Lung microvascular endothelial cell (primary cell): ENCODE results near the gene MYO18B. TPM values are rescaled to one million over a fixed set of nuclear protein-coding genes. Genes with fewer than 3 reads are reported as not detected.
A peak's percentile ranks its signal among the peaks of the same experiment; 100 is the strongest.

Experiments used
- DNase-seq, 2 donors: peaks; one replicate each; pipeline versions ENCODE4 v3.0.0 to v3.0.0-alpha.2; 2010; ENCODE audit warnings: low read depth in 2 of 2
- total RNA-seq: library from RNA; depleted of rRNA; stranded (reverse); fragments of >200 nt; gene quantifications from 2 replicates; pipeline ENCODE4 v1.2.1, GENCODE V29; 2014

The MYO18B gene
- total RNA-seq, 1 donor from 2014 or later: not detected

DNA sequence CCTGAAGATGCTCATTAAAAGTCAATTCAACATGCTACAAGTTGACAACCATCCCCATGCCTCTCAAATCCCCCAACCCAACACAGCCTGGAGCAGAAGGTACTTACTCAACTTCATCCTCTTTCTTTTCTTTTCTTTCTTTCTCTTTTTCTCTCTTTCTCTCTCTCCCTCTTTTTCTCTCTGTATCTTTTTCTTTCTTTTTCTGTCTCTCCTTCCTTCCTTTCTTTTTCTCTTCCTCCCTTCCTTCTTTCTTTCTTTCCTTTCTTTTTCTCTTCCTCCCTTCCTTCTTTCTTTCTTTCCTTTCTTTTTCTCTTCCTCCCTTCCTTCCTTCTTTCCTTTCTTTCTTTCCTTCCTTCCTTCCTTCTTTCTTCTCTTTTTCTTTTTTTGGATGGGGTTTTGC, 291.6 kb downstream of the MYO18B start:
- no peak for DNase-seq

GRCh38 chr22:26035523-26035922, 293.5 kb downstream of the MYO18B start:
- DNase-seq: no peak

DNA sequence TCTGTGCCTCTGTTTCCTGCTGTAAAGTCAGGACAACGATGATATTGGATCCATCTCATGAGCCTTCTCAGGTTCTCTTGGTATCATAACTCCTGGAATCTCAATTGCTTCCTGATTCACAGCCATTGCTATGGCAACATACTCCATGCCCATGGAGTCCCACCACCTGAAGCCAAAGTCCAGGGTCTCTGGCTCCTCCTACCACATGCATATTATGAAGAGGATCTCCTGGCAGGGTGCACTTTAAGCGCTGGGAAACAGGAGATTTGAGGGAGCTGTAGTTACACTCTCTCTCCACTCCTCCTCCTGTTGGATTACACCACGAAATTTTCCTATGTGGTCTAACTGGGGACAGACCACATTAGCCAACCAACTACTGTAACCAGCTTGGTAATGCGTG, 296.4 kb downstream of the MYO18B start:
- DNase-seq: no peak

DNA sequence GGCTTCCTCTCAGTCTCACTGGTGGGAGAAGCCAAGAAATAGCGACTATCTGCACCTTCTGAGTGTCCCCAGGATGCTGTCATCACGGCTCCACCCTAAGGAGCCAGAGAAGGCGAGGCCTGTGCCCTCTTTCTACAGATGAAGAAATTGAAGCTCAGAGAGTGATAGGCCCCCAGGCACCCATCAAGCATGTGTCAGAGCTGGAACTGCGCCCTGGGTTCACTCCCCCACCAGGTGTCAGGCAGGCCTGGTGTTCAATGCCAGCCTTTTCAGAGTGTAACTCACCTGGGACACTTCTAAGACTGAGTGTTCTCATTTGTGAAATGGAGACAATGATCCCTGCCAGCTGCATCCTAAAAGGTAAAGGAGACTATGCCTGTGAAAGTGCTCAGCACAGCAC, 299.9 kb downstream of the MYO18B start:
- no peak for DNase-seq

GRCh38 chr22:26043031-26043430, 301.0 kb downstream of the MYO18B start:
- DNase-seq: no peak

DNA sequence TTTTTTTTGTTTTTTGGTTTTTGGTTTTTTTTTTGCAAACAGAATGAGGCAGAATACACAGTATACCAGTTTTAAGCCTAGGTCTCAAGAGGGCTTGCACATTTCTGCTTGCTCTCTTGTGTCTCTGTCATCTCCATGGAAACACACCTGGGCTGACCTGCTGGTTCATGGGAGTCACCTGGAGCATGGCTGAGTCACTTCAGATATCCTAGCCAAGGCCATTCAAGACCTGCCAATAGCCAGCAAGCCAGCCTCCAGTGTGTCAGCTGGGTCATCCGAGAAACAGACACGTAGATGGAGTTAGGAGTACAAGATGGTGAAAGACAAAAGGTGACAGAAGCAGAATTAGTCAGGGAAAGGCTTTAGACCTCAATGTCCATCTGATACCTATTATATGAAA, 303.1 kb downstream of the MYO18B start:
- DNase-seq: no peak

GRCh38 chr22:26045860-26046259, 303.9 kb downstream of the MYO18B start:
- DNase-seq: no peak

DNA sequence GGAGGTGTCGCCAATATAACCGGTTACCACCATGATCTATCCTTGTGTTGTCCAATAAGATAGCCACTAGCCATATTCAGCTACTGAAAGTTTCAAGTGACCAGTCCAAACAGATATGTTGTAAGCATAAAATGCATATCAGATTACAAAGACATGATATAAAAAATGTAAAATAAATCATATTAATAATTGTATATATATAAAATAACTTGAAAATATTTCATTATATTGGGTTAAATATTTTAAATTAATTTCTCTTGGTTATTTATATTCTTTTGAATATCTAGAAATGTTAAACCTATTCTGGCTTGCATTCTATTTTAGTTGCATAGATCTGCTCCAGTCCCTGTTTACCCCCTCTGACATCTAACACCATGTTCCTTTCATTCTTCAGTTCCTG, 305.5 kb downstream of the MYO18B start:
- no peak for DNase-seq

DNA sequence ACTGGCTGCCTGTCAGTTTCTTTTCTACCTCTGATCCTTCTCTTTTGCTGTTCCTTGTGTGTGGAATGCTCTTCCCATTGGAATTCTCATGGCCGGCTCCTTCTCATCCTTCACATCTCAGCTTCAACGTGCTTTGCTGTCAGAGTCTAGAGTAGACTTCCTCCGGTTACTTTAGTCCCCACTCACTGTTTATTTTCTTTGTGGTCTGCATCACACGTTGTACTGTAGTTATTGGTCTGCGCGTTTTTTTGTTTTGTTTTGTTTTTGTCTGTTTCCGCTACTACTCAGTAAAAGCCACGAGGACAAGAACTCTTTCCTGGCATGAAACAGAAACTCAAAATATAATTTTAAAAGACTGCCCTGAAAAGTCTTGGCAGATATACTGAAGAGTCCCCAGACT, 305.9 kb downstream of the MYO18B start:
- DNase-seq: no peak

DNA sequence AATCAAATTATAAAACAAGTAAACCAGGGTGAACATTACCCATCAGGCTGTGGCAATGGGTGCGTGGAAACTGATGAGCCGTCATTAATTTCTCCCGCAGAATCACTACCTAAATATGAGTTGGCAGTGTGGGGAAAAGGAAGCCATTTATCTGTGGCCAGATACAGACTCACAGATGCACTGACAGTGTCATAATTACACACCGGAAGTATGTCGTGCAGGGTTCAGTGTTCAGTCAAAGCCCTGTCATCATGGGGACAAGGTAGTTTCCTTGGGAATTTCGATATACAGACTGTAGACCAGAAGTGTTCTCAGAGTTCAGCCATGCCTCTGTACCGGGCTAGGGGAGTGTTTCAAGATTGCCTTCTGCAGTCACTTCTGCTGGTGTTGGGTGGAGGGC, 308.1 kb downstream of the MYO18B start:
- DNase-seq: no peak

DNA sequence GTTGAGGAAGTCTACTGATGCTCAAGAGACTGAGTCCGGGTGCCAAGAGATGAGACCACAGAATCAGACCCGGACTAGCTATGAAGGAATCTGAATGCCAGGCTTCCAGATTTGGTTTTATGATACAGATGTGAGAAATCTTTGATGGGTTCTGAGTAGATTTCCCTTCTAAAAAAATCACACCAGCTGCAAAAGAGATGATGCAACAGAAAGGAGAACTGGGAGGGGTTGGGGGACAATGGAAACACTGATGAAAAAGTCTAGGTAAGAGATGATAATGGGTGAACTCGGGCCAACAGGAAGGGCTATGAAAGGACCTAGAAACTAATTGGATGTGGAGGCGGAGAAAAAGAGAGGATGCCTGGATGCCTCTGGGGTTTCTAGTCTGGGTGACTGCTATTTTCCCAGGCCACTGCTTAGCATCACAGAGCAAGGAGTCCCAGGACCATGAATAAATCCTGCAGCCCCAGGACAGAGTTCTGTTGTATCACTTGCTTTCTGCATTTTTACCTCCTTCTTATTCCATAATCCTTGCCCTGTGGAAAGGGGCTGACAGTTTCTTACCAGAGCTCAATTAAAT, 311.8 kb downstream of the MYO18B start:
- no peak for DNase-seq

GRCh38 chr22:26054841-26055605, 313.0 kb downstream of the MYO18B start:
- no peak for DNase-seq

DNA sequence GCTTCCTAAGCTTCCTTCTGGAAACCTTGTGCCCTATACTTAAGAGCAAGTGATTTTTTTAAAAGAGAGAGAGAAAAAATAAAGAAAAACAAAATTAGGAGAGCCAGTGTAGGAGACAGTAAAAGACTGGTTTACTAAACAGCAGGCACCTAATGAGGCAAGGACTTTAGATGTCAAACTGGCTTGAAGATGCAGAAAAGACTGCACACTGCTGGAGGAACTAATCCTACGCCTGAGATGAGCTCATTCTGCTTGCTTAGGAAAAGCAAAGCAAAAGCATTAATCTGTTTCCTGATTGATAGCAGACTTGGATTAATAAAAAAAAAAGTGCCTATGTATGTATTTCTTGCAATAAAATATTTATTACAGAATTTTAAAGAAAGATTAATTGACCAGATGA, 313.7 kb downstream of the MYO18B start:
- DNase-seq: no peak

GRCh38 chr22:26056455-26057200, 314.6 kb downstream of the MYO18B start:
- DNase-seq: no peak

- DNase-seq: no peak
Observed at GRCh38 chr22:26057731-26058130, 315.7 kb downstream of the MYO18B start.

- no peak for DNase-seq
Observed at GRCh38 chr22:26064048-26064447, 322.1 kb downstream of the MYO18B start.

- no peak for DNase-seq
Observed at GRCh38 chr22:26065847-26066246, 323.9 kb downstream of the MYO18B start.

- no peak for DNase-seq
Observed at GRCh38 chr22:26066534-26066933, 324.5 kb downstream of the MYO18B start.

- DNase-seq: no peak
Observed at GRCh38 chr22:26068571-26068970, 326.6 kb downstream of the MYO18B start.

GRCh38 chr22:26072621-26073020, 330.6 kb downstream of the MYO18B start:
- no peak for DNase-seq

DNA sequence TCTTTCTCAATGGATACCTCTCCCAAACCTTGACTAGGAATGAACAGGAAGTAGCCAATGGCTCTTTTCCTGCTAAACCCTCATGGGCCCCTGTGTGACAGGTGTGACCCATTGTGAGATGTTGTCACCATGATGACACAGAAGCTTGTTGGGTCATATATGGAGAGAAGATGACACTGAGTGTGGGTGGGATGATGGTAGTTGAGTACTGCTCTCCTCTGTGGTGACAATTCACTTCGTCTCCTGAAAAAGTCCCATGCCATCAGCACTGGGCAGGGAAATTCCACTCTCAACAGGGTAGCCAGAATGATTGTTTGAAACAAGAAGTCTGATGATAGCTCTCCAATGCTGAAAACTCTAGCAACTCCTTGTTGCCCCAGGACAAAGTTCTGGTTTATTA, 333.3 kb downstream of the MYO18B start:
- DNase-seq: no peak

DNA sequence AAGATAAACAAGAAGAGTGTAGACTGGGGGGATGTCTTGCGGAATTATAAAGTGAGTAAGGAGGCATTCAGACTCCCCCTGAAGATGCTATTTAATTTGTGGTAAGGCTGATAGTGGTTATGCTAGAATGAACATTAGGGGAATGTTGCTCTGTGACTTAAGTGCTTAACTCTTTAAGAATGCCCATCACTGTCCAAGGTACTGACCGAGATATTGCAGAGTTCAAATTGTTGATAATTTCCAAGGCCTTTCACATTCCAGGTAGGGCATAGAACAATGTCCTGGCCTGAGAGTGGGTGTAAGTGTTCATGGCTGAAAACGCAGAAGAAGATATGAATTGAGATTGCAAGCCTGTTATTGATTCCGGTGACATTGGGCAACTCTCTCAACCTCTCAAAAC, 337.0 kb downstream of the MYO18B start:
- peak in 1 of 2 donors; percentile 1 for DNase-seq
